HEK293T (cell line): ENCODE results near the gene WWC1.
"Not testable (repeated sequence)": the region's sequence is repeated elsewhere in the genome, so short reads cannot be mapped to it uniquely, and the experiment has no call there.

Source experiments
- CTCF ChIA-PET: fragments of 350-600 bp; formaldehyde crosslinking; extraction: SDS; loops from one replicate; lab custom pipeline; 2021; ENCODE audit warnings: antibody characterized with exemption, inconsistent platforms; lab: Yijun Ruan, JAX
- POLR2A ChIA-PET: fragments of 350-600 bp; formaldehyde crosslinking; extraction: SDS; loops from one replicate; lab custom pipeline; 2020; ENCODE audit warnings: antibody characterized with exemption, inconsistent platforms; lab: Yijun Ruan, JAX
- DNase-seq: peaks from one replicate; pipeline ENCODE4 v3.0.0; 2012; ENCODE audit warnings: mixed read lengths; ENCODE audit errors: extremely low spot score
- ARNT ChIP-seq: fragments of 450-650 bp; IDR thresholded peaks from 2 replicates; pipeline ENCODE4 v1.6.1; 2017; ENCODE audit warnings: mild to moderate bottlenecking
- BHLHE40 ChIP-seq: fragments of 450-650 bp; IDR thresholded peaks from 2 replicates; pipeline ENCODE4 v1.6.1; 2016; ENCODE audit warnings: mild to moderate bottlenecking, moderate library complexity, borderline replicate concordance
- CTBP1 ChIP-seq: fragments of 450-650 bp; IDR thresholded peaks from 2 replicates; pipeline ENCODE4 v1.6.1; 2016; ENCODE audit warnings: borderline replicate concordance
- ELF4 ChIP-seq: fragments of 450-650 bp; IDR thresholded peaks from 2 replicates; pipeline ENCODE4 v1.6.1; 2017; ENCODE audit warnings: antibody characterized with exemption
- FOXA1 ChIP-seq: fragments of 450-650 bp; IDR thresholded peaks from 2 replicates; pipeline ENCODE4 v1.6.1; 2016; ENCODE audit warnings: mild to moderate bottlenecking
- FOXK2 ChIP-seq: fragments of 450-650 bp; IDR thresholded peaks from 2 replicates; pipeline ENCODE4 v1.6.1; 2016; ENCODE audit warnings: mild to moderate bottlenecking
- FOXM1 ChIP-seq: fragments of 450-650 bp; IDR thresholded peaks from 2 replicates; pipeline ENCODE4 v1.6.1; 2017; ENCODE audit warnings: mild to moderate bottlenecking, borderline replicate concordance
- HDGF ChIP-seq: fragments of 450-650 bp; IDR thresholded peaks from 2 replicates; pipeline ENCODE4 v1.6.1; 2017; ENCODE audit warnings: antibody characterized with exemption, borderline replicate concordance
- L3MBTL2 ChIP-seq: fragments of 450-650 bp; conservative IDR thresholded peaks from 2 replicates; pipeline ENCODE4 v1.6.1; 2016; ENCODE audit warnings: mild to moderate bottlenecking
- LEF1 ChIP-seq: fragments of 450-650 bp; IDR thresholded peaks from 2 replicates; pipeline ENCODE4 v1.6.1; 2017; ENCODE audit warnings: mild to moderate bottlenecking, borderline replicate concordance
- NFRKB ChIP-seq: fragments of 450-650 bp; IDR thresholded peaks from 2 replicates; pipeline ENCODE4 v1.6.1; 2016; ENCODE audit warnings: mild to moderate bottlenecking, moderate library complexity
- PKNOX1 ChIP-seq: fragments of 450-650 bp; IDR thresholded peaks from 2 replicates; pipeline ENCODE4 v1.6.1; 2016
- SP1 ChIP-seq: fragments of 450-650 bp; IDR thresholded peaks from 2 replicates; pipeline ENCODE4 v1.6.1; 2017
- SUZ12 ChIP-seq: fragments of 450-650 bp; IDR thresholded peaks from 2 replicates; pipeline ENCODE4 v1.6.1; 2016; ENCODE audit warnings: mild to moderate bottlenecking
- TARDBP ChIP-seq: fragments of 450-650 bp; IDR thresholded peaks from 2 replicates; pipeline ENCODE4 v1.6.1; 2016
- ZNF384 ChIP-seq: fragments of 450-650 bp; IDR thresholded peaks from 2 replicates; pipeline ENCODE4 v1.6.1; 2016

WWC1 gene

GRCh38 chr5:168285696-168286095, 5.7 kb upstream of the WWC1 start:
- ChIA-PET CTCF (interaction anchor here (0.7 kb wide), 1 partner anchor 14 kb away, joined by 3 read pairs; no protein-coding TSS in a partner anchor), POLR2A (no interaction called here)
- DNase-seq = no peak
- TF ChIP-seq ARNT = no peak
- TF ChIP-seq BHLHE40 = no peak
- no peak for TF ChIP-seq SUZ12
- TF ChIP-seq PKNOX1 = no peak
- TF ChIP-seq SP1 = no peak
- TF ChIP-seq L3MBTL2 = no peak

DNA sequence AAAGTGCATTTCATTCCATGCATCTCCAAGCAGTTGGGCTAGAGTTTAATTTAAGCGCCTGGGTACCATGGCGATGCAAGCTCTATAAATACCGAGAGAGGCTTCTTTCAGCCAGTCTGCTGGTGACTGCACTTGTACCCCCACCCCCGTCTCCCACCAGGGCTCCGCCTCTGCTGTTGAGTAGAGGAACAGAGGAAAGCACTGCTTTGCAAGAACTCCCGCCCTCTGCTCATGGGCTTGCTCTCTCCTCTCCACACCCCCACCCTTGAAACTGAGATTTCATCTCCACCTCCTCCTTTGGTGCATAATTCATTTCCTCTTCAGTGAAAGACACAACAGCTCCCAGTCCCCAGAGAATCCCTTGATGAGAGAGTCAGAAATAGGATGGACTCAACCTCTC, 5.1 kb upstream of the WWC1 start:
- DNase-seq = no peak
- TF ChIP-seq FOXK2 (no peak), PKNOX1 (no peak), ARNT (no peak), FOXA1 (no peak), FOXM1 (no peak), SP1 (no peak), L3MBTL2 (no peak), LEF1 (no peak), NFRKB (no peak), BHLHE40 (no peak), ELF4 (no peak), HDGF (no peak), TARDBP (no peak), ZNF384 (no peak), CTBP1 (no peak), SUZ12 (no peak)
- ChIA-PET POLR2A (no interaction called here), CTCF (no interaction called here)

DNA sequence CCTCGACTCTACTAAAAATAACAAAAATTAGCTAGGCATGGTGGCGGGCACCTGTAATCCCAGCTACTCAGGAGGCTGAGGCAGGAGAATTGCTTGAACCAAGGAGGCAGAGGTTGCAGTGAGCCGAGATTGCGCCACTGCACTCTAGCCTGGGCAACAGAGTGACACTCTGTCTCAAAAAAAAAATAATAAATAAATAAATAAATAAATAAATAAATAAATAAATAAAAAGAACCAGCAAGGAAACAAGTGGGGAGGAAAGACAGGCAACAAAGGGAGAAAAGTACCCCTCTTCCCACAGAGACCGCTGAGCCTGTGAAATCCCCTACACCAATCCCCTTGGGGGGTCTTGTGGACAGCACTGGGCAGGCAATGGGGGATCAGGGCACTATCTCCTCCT, 4.6 kb upstream of the WWC1 start:
- POLR2A ChIA-PET, CTCF ChIA-PET, DNase-seq: not testable (repeated sequence)

GRCh38 chr5:168287362-168287761, 4.1 kb upstream of the WWC1 start:
- CTCF ChIA-PET = no interaction called here
- POLR2A ChIA-PET = no interaction called here
- TF ChIP-seq LEF1 (no peak), PKNOX1 (no peak), NFRKB (no peak), FOXK2 (no peak), TARDBP (no peak), CTBP1 (no peak), FOXA1 (no peak), ZNF384 (no peak), ARNT (no peak), HDGF (no peak), BHLHE40 (no peak), SUZ12 (no peak)
- no peak for DNase-seq

DNA sequence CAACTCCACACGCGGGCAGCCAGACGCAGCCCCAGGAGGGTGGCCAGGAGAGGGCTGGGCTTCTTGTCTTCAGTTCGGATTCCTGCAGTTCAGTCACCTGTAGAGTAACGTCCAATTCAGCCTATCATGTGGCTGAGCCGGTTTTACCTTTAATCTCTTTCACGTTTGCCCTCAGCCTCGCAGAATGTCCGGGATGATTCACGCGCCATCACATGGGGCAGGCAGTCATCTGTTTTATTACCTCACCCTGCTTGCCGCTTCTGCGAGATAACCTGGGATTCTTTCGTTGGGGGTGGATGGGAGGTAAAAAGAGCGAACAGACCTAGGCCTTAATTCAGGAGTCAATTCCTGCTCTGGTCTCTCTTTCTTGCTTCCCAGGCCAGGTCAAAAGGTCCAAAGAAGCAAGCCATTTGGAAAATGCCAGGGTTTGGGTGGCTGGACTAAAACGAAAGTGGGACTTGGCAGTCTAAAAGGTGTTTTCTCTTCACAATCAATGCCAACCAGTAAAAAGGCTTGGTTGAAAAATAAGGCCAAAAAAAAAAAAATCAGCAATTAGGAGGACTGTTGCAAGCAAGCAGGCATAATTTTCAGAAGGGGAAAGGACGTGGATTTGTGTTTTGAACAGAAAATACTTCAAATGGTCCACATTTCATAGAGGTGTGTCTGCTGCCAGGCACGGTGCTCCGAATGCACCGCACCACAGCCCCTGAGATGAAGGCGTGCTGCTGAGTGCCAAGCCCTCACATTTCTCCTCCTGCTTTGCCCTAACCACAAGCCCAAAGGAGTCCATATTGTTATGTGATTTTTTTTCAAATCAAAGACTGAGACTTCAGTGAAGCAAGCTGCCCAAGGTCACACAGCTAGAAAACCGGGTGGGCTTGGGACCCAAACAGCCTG, 2.8 kb upstream of the WWC1 start:
- no peak for DNase-seq
- POLR2A ChIA-PET = no interaction called here
- TF ChIP-seq NFRKB (no peak), ARNT (no peak), SUZ12 (no peak), TARDBP (no peak), PKNOX1 (no peak), L3MBTL2 (no peak), FOXM1 (no peak), LEF1 (no peak), CTBP1 (no peak)
- CTCF ChIA-PET = interaction anchor here (0.6 kb wide), 1 partner anchor 10 kb away, joined by 3 read pairs; no protein-coding TSS in a partner anchor

GRCh38 chr5:168290902-168291341, 523 bp upstream of the WWC1 start:
- POLR2A ChIA-PET = interaction anchor here (1.1 kb wide), 1 partner anchor 8 kb away, joined by 3 read pairs; no protein-coding TSS in a partner anchor
- DNase-seq = no peak
- TF ChIP-seq TARDBP = no peak
- CTCF ChIA-PET = no interaction called here
